BJ (cell line): ENCODE data around the gene CASP12. TPM values are rescaled to one million over a fixed set of nuclear protein-coding genes. Genes with fewer than 3 reads are reported as not detected.

Source experiments
- CTCF ChIA-PET: fragments of 350-600 bp; formaldehyde crosslinking; extraction: SDS; loops from one replicate; lab custom pipeline; 2021; ENCODE audit warnings: antibody characterized with exemption, inconsistent platforms; lab: Yijun Ruan, JAX
- POLR2A ChIA-PET: fragments of 300-600 bp; sonication (Branson Sonifier 250); formaldehyde crosslinking; extraction: SDS; loops from one replicate; lab custom pipeline; 2021; ENCODE audit warnings: antibody characterized with exemption; lab: Charles Lee
- DNase-seq: peaks from one replicate; pipeline ENCODE4 v3.0.0-alpha.2; 2011; ENCODE audit warnings: low read depth
- H3K27me3 ChIP-seq: 2 replicates; pipeline ENCODE4 v1.6.0; 2011; ENCODE audit warnings: low read length; ENCODE audit not compliant: control insufficient read depth, insufficient read depth
- H3K36me3 ChIP-seq: 2 replicates; pipeline ENCODE4 v1.5.1; 2011; ENCODE audit warnings: low read length; ENCODE audit not compliant: control insufficient read depth, insufficient read depth
- H3K4me3 ChIP-seq: 2 replicates; pipeline ENCODE4 v1.5.1; 2011; ENCODE audit warnings: low read depth, mild to moderate bottlenecking, control low read depth, low read length
- polyA plus RNA-seq: library from polyadenylated mRNA; depleted of rRNA; stranded (reverse); fragments of >200 nt; gene quantifications from 2 replicates; pipeline ENCODE4 v1.2.3, GENCODE V29; 2011
- TF ChIP-seq, protein P1 (sequence below): IDR thresholded peaks from 2 replicates; pipeline ENCODE4 v1.5.1; 2011; ENCODE audit warnings: low read depth, mild to moderate bottlenecking, control low read depth, inconsistent platforms, low read length, moderate library complexity; ENCODE audit not compliant: insufficient read depth

Gene CASP12
- polyA plus RNA-seq, 1 experiment, result not detected

- no peaks in the 10 kb centered on the region for H3K36me3 ChIP-seq
- CTCF ChIA-PET, result no interaction called here
- no peaks in the 10 kb centered on the region for H3K27me3 ChIP-seq
- TF ChIP-seq, protein P1, sequence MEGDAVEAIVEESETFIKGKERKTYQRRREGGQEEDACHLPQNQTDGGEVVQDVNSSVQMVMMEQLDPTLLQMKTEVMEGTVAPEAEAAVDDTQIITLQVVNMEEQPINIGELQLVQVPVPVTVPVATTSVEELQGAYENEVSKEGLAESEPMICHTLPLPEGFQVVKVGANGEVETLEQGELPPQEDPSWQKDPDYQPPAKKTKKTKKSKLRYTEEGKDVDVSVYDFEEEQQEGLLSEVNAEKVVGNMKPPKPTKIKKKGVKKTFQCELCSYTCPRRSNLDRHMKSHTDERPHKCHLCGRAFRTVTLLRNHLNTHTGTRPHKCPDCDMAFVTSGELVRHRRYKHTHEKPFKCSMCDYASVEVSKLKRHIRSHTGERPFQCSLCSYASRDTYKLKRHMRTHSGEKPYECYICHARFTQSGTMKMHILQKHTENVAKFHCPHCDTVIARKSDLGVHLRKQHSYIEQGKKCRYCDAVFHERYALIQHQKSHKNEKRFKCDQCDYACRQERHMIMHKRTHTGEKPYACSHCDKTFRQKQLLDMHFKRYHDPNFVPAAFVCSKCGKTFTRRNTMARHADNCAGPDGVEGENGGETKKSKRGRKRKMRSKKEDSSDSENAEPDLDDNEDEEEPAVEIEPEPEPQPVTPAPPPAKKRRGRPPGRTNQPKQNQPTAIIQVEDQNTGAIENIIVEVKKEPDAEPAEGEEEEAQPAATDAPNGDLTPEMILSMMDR, result no peak
- DNase-seq, result no peak
- POLR2A ChIA-PET, result interaction anchor here (0.6 kb wide), 1 partner anchor 914 kb away, joined by 4 read pairs; no protein-coding TSS in a partner anchor
- H3K4me3 ChIP-seq, result no peak overlapping the region
Measured at GRCh38 chr11:104892723-104893511, 5.3 kb downstream of the CASP12 start.

DNA sequence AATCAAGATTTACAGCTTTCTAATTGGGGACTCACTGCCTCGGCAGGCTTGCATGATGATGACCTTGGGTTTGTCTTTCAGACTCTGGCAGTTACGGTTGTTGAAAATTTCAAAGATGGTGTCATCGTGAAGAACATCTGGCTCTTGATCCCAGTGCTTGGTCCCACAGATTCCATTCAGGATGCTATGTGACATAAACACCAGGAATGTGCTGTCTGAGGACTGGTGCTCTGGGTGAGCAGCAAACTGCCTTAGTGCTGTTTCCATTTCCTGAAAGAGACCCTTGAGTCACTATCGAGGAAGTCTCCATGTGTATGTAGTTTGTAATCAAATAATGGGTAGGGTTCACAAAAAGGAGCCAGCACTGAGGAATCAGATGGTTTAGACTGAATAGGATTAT, 7.1 kb downstream of the CASP12 start:
- TF ChIP-seq, protein P1, result no peak
- POLR2A ChIA-PET, result no interaction called here
- Histone ChIP-seq H3K36me3 (no peaks in the 10 kb centered on the region), H3K4me3 (no peak overlapping the region), H3K27me3 (no peaks in the 10 kb centered on the region)
- CTCF ChIA-PET, result no interaction called here
- no peak for DNase-seq

DNA sequence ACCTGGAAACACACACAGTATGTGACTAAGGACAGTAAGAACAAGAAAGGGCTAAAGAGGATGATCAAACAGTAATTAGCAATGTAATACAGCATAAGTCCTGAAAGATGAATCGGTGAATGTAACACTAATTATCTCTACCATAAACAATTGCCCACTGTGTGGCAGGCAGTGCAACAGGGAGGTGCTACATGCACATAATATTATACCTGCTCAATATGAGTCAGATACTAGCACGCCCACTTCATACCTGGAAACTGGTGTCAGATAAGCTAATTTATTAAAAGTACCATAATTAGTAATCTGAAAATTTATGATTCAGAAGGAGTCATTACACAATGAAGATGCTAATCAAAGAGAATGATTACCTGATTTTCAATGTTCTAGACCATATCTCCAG, 14.9 kb downstream of the CASP12 start:
- H3K27me3 ChIP-seq, result no peaks in the 10 kb centered on the region
- no peak overlapping the region for H3K4me3 ChIP-seq
- TF ChIP-seq, protein P1, result no peak
- DNase-seq, result no peak
- H3K36me3 ChIP-seq, result no peaks in the 10 kb centered on the region
- POLR2A ChIA-PET, result no interaction called here
- CTCF ChIA-PET, result no interaction called here

DNA sequence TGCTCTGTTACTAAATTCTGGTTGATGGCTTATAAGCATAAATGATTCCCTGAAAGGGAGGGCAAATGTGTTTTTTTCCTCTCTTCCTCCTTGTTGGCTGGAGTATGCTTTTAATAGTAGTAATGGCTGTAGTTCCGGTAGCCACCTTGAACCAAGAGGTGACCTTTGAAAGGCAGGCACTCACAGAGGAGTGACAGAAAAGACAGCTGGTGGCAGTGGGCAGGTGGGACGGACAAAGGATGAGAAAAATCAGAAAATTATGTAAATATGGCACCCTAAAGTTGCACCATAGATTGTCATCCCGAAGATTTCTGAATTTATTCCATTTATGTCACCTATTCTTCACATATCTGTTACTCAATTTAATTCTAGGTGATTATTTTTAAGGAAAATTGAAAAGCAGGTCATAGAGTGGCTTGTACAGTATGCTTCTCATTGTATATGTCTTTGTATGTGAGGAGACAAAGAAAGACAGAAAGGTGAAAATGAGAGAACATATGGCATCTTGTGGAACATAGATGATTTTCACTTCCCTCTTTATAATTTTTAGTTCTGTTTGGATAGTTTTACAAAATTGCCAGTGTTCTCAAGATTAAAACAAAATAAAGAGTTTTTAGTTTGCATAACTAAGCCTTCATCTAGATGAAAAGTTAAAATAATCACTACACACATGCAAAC, 17.0 kb downstream of the CASP12 start:
- Histone ChIP-seq H3K4me3 (no peak overlapping the region), H3K27me3 (no peaks in the 10 kb centered on the region), H3K36me3 (no peaks in the 10 kb centered on the region)
- DNase-seq, result no peak
- TF ChIP-seq, protein P1, result no peak
- CTCF ChIA-PET, result no interaction called here
- POLR2A ChIA-PET, result no interaction called here

GRCh38 chr11:104879514-104880190, 18.6 kb downstream of the CASP12 start:
- CTCF ChIA-PET, result no interaction called here
- DNase-seq, result no peak
- POLR2A ChIA-PET, result no interaction called here
- H3K4me3 ChIP-seq, result no peak overlapping the region
- no peaks in the 10 kb centered on the region for H3K27me3 ChIP-seq
- TF ChIP-seq, protein P1, result no peak
- H3K36me3 ChIP-seq, result no peaks in the 10 kb centered on the region
